Fibroblast of skin of abdomen (primary cell): ENCODE data around the gene TMED1.

Experiments
- DNase-seq: peaks from one replicate; pipeline ENCODE4 v3.0.0-alpha.2; 2013

TMED1 gene

DNA sequence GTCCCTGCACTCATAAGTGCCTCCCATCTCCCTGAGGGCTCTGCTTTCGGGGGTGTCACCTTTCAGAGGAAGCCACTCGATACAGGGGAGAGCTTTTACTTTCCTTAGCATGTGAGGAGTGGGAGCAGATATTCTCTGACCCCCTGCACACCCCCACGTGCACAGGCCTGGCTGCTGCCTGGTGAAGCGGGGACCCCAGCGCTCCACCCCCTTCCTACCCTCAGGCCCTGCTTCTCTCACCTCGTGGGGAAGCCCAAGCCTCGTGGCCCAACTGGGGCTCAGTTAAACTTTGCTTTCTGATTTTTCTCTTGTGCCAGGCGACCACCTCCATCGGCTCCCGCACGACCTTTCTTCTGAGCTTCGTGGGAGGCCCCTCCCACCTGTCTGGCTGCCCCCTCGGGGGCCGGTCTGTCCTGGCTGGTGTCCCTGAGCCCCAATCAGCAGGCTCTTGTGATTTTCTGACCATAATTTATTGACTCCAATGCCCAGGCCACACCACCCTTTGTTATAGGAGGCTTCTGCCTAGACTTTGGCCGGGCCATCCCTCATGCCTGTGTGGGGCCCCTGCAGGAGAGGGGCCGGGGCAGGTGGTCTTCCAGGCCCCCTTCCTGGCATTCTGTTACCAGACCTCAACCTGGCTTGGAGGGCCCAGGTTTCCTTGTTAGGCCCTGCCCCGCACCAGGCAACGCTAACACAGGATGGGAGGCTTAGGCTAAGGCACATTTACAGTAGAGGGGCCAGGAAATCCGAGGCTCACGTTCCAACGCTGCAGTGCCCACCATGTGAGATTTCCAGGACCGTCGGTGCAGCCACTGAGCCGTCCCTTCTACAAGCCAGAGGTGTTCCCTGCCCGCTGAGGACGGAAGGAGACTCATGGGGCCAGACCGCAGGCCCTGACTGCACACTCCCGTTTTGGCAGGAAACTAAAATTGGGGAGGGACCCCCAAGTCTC, 3.7 kb downstream of the TMED1 start:
- DNase-seq: no peak

DNA sequence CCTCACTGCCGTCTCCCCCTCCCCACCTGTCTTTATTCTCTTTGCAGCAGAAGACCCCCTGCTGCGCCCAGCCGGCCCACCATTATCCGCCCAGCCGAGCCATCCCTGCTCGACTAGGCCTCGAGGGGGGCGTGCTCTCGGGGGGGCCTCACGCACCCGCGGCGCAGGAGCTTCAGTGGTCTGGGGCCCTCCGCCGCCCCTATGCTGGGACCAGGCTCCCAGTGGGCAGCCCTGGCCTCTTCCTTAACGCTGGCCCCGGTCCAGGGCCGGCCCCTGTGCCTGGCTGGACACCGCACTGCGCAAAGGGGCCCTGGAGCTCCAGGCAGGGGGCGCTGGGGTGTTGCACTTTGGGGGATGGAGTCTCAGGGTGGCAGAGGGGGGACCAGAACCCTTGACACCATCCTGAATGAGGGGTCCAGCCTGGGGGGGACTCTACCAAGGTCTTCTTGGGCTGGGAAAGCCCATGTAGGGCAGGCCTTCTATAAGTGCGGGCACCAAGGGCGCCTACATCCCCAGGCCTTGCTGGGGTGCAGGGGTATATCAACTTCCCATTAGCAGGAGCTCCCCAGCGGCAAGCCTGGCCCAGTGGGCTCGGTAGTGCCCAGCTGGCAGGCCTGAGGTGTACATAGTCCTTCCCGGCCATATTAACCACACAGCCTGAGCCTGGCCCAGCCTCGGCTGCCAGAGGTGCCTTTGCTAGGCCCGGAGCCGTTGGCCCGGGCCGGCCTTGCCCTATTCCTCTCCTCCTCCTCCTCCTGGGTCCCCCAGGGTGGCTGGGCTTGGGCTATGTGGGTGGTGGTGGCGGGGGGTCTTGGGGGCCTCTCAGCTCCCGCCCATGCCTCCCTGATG, 4.9 kb downstream of the TMED1 start:
- no peak for DNase-seq

DNA sequence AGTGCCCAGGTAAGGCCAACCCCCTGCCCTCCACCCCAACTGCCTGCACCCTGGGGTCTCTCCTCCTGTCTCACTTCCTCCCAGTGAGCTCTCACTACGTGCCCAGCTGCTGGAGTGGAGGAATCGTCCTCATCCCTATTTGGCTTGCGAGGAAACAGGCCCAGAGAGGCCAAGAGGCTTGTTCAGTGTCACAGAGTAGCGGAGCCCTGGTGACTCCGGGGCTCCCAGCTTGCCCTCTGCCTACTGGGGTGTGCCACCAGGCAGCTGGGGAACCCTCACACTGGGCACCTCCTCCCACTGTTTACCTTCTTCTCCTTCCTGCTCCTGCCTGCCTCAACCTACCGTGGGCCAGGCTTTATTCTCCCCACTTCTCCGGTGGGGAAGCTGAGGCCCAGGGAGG, 5.6 kb downstream of the TMED1 start:
- DNase-seq: no peak

GRCh38 chr19:10829967-10830366, 6.0 kb downstream of the TMED1 start:
- DNase-seq: no peak

- no peak for DNase-seq
Measured at GRCh38 chr19:10828981-10829821, 6.8 kb downstream of the TMED1 start.

- no peak for DNase-seq
Measured at GRCh38 chr19:10826846-10827245, 9.2 kb downstream of the TMED1 start.

DNA sequence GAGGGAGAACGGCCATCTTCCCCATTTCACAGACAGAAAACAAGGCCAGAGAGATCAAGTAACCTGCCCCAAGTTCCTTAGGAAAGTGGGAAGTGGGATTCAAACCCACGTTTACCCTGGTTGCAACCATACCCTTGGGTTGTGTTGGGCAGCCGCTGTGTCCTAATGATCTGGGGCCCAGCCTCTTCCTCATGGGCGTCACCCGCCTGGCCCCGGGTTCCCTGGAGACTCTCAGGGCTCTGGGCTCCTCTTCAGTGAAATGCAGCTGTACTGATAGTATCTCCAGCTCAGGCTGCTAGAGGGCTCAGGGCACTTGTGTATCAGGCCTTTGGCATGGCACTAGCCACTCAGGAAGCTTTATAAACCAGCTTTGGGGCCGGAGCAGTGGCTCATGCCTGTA, 9.8 kb downstream of the TMED1 start:
- no peak for DNase-seq

DNA sequence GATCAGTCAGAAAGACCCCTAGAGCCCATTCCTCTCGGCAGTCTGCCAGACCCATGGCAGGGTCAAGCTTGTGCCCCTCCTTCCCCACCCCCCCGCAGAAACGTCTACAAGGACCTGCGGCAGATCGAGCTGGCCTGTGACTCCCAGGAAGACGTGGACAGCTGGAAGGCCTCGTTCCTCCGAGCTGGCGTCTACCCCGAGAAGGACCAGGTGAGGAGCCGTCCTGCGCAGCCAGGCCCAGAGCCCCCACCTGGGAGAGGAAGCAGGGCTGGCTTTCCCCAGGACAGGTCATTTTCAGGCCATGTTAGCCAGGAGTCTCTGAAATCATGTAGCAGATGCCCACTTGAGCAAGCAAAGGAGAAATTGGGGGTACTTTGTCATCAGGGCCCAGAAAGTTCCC, 12.3 kb downstream of the TMED1 start:
- no peak for DNase-seq

DNA sequence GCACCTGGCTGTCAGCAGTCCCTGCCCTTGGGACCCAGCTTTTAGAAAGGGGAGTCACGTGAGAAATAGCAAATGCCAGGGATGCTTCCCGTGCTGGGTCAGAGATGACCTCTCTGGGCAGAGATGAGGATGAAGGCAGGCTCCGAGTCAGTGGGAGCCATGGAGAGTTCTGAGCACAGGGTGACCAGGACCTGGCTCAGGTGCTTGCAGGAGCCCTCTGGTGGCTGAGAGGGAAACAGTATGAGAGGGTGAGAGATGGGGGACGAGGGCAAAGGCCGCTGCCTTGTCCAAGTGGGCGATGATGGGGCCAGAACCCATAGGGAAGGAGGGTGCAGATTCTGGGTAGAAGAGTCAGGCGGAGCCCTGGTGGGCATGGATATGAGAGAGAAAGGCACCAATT, 15.8 kb downstream of the TMED1 start:
- no peak for DNase-seq

DNA sequence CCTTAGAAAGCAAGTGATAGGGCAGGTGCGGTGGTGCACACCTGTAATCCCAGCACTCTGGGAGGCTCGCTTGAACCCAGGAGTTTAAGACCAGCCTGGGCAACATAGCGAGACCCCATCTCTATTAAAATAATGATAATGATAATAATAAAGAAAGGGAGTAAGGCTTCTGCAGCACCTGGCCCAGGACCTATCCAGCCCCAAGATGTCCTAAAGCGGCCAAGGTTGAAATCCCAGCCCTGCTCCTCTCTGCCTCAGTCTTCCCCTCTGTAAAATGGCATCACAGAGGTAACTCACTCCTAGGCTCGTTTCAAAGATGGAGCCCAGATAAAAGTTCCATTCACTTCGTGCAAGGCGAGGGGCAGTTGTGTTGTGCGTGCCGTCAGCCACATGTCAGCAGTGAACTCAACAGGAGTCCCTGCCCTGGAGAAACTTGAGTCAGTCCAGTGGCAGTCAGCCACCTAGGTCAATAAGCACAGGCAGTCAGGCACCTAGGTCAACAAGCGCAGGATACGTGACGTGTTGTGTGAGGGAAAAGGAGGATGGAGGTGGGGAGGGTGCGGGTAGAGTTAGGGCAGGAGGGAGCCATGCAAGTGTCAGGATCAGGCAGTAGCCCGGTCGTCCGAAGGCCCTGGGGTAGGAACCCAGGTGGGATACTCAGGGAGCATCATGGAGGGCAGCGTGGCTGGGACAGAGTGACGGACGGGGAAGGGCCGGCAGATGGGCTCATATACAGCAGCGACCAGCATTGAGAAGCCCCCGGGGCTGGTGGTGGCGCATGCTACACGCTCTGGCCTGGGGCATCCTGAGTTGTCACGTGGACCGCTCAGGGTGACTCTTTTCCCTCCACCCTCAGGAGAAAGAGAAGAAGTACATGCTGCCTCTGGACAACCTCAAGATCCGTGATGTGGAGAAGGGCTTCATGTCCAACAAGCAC, 16.6 kb downstream of the TMED1 start:
- DNase-seq: no peak

GRCh38 chr19:10818301-10819123, 17.5 kb downstream of the TMED1 start:
- no peak for DNase-seq

GRCh38 chr19:10817291-10818038, 18.5 kb downstream of the TMED1 start:
- peak; percentile 99 for DNase-seq

DNA sequence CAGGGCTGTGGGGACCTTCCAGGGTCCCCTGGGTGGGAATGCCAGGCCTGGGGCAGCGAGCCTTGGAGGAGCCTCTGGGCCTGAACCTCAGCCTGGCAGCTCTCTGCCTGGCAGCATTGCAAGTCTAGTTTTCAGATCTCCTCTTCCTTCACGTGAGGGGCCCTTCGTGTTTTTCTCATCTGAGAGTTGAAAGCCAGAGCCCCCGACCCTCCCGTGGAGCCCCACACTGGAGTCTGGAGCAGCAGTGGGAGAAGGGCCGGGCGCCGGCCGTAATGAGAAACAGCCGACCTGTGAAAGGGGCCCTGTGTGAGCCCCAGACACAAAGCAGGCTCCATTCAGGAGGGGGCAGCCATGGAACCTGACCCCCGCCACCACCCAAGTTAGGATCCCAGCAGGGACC, 19.3 kb downstream of the TMED1 start:
- no peak for DNase-seq

GRCh38 chr19:10815969-10816644, 19.9 kb downstream of the TMED1 start:
- DNase-seq: peak; percentile 64

DNA sequence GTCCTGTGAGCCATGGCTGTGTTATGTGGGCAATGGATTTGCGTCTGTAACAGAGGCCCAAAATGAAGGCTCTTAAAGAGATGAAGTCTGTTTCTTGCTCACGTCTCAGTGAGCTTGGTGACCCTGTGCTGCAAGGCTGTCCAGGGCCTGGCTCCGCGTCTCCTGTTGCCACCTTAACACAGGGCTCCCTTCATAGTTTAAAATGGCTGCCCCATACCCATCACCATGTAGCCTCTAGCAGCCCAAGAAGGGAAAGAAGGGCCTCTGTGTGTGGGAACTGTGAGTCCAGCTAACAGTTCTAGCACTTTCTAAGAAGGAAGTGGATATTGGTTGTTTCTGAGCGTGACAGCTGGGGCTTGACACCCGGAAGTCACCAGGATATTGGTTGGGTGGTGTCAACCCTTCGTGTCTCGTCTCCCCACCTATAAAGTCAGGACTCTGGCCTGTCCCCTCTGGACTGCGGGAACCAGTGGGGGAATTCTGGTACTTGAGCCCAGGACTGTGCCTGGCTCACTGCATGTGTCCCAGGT, 20.9 kb downstream of the TMED1 start:
- no peak for DNase-seq

DNA sequence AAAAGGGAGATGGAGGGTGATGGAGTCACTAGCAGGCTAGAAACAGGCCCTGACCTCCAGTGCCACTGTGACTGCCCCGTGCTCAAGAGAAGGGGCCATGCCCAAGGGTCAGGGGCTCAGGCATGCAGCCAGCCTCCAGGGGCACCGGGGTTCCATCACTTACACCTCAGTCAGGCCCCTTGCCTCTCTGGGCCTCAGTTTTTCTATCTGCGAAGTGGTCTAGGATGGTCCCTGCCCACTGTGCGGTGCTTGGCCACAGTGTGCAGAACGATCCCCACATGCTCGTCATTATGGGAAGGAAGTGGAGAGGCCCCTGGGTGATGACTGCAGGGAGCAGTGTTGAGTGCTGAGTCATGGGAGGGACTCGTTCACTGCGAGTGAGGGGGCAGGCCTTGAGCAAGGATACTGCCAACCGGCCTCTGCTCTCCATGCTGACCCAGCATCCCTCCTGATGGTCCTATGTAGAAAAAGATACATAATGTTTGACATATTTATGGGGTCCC, 23.1 kb downstream of the TMED1 start:
- DNase-seq: peak; percentile 96

GRCh38 chr19:10812196-10812595, 23.8 kb downstream of the TMED1 start:
- DNase-seq: no peak

DNA sequence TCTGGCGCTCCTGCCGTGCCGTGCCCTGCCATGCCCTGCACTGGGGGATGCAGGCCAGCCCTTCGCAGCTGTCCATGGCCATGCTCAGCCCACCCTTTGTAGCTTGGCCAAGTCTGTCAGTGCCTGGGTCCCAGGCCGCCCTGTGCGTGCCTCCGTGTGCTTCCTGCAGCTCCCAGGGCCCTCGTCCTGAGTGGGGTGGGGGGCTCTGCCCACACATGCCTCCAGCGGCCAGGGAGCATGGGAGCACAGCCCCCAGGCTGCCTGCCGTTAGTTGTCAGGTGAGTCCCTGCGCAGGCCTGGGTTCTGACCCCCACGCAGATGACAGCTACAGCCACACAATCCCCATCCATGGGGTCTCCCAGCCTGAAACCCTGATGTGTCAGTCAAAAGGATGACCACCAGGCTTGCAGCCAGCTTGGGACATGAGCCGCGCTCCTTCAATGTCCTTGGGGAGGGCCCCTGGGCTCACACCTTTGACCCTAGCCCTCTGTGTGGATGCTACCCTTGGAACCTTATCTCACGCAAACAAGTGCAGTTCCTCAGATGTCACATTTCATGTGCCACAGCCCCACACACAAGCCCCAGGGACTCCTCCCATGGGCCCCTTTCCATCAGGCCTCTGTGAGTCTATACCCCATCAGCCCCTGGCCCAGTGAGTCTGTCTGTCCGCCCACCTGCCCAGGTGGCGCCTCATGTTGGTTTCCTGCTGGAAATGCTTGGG, 24.5 kb downstream of the TMED1 start:
- no peak for DNase-seq
